ENCODE measurements around the gene LDAH.

Gene LDAH

DNA sequence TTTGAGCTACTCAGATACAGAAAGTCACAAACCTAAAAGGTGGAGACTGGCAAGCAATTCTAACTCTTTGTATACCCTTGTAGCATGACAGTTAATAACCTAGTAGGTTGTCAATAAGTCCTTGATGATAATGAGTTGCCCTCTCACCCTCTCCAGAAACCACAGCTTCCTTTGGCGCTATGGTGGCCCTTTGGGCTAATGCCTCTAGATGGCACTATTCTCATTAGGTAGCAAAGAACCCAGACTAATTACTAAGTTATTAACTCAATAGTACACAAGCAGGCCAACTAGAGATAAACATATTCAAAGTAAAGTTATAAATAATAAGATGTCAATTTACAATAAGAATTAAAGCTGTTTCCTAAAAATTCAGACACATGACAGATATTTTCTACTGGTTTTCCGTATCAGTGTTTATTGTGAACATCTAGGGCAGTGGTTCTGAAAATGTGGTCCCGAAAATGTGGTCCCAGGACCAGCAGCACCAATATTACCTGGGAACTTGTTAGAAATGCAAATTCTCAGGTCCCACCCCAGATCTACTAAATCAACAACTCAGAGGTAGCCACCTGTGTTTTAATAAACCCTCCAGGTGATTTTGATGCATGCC is 41.1 kb downstream of the LDAH start:
- peak; percentile 24 for DNase-seq (ENCODE audit: low spot score)

- DNase-seq (ENCODE audit: low spot score), result no peak
Observed at GRCh38 chr2:20771299-20771698, 51.6 kb downstream of the LDAH start.

GRCh38 chr2:20766798-20767644 is 55.9 kb downstream of the LDAH start:
- no peak for DNase-seq (ENCODE audit: low spot score)

DNA sequence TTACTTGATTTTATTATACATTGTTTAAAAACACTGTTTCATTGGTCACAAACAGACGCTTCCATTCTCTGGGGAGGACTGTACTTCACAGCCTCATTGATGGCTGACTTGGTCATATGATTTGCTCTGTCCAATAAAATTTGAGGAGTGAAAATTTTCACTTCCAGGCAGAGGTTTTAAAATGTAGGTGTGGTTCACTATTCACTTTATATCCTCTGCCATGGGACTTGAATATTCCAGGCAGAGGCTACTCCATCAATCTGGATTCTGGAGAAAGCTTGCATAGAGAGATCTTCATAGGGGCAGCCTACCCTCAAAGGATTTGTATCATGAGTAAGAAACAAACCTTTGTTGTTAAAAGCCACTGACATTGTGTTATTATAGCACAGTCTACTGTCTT is 56.7 kb downstream of the LDAH start:
- no peak for DNase-seq (ENCODE audit: low spot score)

DNA sequence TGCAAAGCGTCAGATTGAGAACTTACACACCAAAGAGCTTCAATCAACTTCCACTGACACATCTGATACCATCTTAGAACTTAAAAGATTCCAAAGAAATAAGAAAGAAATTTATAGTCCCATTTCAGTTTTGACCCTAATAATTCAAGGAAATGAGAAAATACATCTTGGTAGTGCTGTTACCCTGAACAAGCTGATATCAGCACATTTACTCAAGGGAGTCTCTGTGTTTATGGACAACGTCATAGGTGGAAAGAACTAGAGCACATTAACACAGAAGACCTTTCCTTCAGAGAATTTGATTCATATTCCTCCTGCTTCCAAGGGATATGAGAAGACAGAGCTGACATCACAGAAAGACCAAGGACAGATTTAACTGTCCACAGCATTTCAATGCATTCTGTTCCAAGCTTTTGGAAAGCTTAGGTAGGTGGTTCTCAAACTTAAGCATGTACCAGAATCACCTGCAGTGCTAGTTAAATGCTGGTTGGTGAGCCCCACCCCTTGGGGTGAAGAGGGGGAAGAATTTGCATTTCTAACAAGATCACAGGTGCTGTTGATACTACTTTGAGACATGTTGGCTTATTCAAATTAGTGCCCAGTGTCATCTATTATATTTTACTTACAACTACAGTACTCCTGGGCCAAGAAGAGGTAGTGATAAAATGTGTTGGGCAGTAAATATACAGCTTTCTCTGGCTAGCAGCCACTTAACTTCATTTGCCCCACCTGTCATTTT is 59.8 kb downstream of the LDAH start:
- no peak for DNase-seq (ENCODE audit: low spot score)

DNA sequence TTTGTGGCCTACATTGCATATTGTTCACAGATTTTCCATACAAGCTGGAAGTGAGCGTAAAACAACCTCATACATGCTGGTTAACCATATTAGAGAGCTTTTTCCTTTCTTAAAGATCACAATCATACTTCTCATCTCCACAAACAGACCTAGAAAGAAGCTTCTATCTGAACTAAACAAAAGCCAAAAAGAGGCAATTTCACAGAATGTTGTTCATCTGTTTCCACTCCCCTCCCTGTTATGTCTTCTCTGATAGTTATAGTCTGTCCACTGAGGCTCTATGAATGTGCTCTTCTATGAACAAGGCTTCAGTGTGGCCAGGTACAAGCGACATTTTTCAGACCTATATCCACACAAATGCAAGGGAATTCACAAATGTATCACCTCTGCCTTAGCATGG is 63.4 kb downstream of the LDAH start:
- no peak for DNase-seq (ENCODE audit: low spot score)

- no peak for DNase-seq (ENCODE audit: low spot score)
Observed at GRCh38 chr2:20758997-20759396, 63.9 kb downstream of the LDAH start.

GRCh38 chr2:20757405-20758090 is 65.4 kb downstream of the LDAH start:
- DNase-seq (ENCODE audit: low spot score), result no peak

GRCh38 chr2:20755132-20755800 is 67.6 kb downstream of the LDAH start:
- no peak for DNase-seq (ENCODE audit: low spot score)

DNA sequence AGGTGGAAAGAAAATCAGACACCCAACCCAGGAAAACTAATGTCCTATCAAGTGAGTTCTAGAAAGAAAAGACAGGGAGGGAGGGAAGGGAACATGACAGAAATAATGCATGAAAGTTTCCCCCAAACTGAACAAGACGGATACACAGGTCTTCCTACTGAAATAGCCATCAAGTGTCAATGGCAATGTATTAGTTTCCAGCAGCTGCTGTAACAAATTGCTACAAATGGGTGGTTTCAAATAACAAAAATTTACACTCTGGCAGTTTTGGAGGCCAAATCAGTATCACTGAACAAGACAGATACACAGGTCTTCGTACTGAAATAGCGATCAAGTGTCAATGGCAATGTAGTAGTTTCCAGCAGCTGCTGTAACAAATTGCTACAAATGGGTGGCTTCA is 70.6 kb downstream of the LDAH start:
- no peak for DNase-seq (ENCODE audit: low spot score)

DNA sequence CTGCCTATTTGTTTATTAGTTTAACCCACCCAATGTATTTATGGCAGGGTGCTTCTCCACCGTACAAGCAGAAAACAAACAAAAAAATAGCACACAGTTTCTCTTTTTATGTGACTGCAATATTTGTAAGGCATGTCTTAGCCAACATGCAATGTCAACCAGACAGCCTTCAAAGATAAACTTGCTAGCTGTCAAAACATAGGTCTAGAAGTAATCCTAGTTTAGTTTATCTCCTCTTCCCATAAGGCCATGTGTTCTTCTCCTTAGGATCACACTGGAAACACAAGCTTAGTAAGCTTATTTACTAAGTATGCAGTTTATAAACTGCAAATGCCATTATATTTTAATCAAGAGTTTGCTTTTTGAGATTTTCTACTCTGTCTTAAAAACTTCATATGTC is 75.6 kb downstream of the LDAH start:
- no peak for DNase-seq (ENCODE audit: low spot score)

DNA sequence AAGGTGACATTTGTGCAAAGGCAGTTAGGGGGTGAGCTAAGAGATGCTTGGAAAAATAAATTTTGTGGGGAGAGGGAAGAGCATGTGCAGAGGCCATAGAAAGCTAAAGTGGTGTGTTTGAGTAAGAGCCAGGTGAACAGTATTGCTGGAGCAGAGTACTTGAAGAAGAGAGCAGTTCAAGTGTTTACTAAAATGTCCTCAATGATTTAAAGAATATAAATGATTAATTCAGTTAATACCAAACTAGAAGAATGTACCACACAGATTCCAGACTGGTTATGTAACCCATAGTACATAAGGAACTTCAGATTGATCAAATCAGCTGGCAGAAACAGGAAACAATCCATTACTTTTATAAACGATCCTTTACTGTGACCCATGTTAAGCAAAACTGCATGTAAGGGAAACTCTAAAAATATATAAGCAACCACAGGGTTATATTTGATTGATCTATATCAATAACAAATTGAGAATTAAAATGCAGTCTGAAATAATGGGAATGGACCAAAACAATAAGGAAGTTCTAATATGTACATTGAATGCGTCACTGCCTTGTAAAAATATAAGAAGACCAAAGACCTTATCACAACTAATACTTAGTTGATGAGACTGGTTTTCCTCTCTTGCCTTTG is 76.9 kb downstream of the LDAH start:
- DNase-seq (ENCODE audit: low spot score), result no peak

DNA sequence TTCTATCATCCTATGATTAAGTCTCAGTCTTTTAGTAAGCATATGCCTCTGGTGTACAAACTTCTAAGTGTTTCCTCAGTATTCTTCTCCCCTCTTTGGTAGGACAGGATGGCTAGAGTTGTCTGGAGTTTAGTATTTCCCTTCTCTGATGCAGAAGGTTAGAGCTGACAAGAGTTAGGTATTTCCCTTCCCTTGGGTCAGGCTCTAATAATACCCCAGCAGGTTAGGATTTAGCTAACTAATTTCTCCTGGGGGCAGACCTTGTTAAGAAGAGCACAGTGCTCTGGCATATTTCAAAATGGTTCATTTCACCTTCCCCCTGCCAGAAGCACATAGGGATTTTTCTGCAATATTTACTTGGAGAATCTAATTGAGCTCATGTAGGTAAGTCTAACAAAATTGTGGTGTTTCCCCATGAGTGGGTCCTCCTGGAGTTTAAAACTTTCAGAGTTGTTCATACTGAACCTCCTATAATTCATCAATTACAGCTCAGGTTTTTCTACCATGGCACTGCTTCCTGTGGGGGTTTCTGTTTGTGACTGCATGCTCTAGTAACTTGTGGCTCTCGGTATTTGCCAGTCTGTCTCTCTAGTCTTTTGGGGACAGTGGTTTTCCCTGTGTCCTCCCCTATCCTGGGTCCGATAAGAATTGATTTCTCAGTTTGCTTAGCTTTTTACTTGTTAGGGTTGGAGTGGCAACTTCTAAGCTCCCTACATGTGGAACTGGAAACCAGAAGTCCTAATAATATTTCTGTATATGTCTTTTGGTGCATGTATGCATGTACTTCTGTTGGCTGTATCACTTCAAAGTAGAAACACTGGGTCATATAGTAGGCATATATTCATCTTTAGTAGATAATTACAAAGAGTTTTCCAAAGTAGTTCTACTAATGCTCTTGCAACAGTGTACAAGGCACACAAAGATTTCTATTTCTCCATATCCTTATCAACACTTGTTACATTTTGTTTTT is 78.2 kb downstream of the LDAH start:
- no peak for DNase-seq (ENCODE audit: low spot score)

GRCh38 chr2:20738772-20739171 is 84.1 kb downstream of the LDAH start:
- no peak for DNase-seq (ENCODE audit: low spot score)

DNA sequence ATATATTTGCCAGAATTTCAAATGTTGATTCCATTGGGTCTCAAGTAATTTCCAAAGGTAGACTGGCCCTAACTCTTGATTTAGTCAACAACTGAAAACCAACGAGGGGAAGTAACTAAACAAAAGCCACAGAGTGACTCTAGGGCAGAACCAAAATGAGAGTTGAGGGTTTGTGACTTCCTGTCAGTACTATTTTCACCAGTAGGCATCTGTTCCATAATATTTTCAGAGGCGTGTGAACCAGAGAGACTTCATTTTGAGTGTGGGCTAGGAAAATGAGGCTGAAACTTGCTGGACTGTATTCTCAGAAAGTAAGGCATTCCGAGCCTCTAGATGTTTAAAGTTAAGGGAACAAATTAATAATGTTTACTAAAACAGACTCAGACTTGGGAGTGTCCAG is 85.4 kb downstream of the LDAH start:
- DNase-seq (ENCODE audit: low spot score), result peak; percentile 26

GRCh38 chr2:20728114-20728758 is 94.7 kb downstream of the LDAH start:
- no peak for DNase-seq (ENCODE audit: low spot score)

- no peak for DNase-seq (ENCODE audit: low spot score)
Observed at GRCh38 chr2:20726913-20727312, 96.0 kb downstream of the LDAH start.

GRCh38 chr2:20725782-20726181 is 97.1 kb downstream of the LDAH start:
- no peak for DNase-seq (ENCODE audit: low spot score)

DNA sequence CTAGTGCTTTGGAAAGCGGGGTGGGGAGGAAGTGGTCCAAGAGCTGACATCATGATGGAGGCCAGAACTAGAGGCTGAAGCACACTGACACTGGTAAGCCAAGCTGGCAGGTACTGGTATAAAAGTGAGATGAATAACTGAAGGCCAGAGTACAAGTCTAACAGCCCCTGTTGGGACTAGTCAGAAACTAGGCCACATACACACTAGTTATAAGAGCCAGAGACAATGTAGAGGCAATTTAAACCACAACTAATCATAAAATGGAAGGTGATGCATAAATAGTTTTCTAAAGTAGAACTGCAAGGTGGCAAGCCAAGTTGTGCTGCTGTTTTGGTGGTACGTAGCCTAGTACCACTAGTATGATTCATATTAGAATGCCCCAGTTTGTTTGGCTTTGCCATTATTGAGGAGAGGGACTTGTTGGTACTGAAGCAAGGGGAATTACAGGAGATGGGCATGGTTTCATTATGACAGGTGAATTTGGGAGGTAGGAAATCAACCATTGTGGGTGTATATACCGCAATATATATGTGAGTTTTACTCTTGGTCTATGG is 98.3 kb downstream of the LDAH start:
- DNase-seq (ENCODE audit: low spot score), result peak; percentile 1

Measured in activated CD4-positive, alpha-beta T cell treated with anti-CD3 and anti-CD28 coated beads, Interleukin-2, Interleukin-4, amounts not matched to agents 100 ng/mL and 50 ng/mL, durations not matched to agents 16 hours and 8 hours (primary cell).